ENCODE results near the gene SLC22A23.

Gene SLC22A23

GRCh38 chr6:3446184-3446583 is 10.7 kb downstream of the SLC22A23 start:
- DNase-seq (ENCODE audit: low read depth in 2 of 2): no peak

DNA sequence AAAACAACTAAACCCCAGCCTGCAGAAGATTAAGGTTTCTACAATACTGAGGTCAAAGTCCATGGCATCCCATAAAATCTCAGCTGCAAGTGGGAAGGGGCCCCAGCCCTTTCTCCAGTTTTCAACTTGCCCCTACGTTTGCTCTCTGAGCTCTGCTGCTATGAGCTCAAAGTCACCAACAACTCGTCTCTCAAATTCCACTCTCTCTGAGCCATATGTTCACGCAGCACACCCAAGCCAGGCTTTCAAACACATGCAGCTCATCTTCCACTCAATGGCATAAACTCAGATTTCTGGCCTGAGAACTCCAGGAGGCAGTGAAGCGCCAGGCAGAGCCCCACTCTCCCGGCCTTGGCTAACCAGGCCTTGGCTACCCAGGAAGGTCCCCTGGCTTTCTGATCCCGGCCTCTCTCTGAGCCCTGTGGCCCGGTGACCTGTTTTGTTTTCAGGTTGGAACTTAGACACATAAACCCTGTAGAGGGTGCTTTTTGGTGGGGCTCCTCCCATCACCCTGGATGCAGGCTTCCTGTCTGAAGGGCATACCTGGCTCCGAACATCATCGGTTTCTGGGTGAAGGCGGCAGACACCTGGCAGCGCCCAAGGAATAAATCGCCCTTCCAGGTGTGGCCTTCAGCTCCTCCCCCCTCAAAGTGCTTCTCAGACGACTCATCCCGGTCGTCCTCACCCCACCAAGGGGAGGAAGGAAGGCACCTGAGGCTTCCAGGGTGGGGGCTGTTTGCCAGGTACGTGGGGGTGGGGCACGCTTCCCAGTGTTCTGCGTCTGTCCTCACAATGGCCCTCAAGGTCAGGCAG is 12.4 kb downstream of the SLC22A23 start:
- no peak for DNase-seq (ENCODE audit: low read depth in 2 of 2)

GRCh38 chr6:3443221-3443515 is 13.7 kb downstream of the SLC22A23 start:
- no peak for DNase-seq (ENCODE audit: low read depth in 2 of 2)

GRCh38 chr6:3442431-3443220 is 14.2 kb downstream of the SLC22A23 start:
- peak in 1 of 2 experiments; percentile 32 for DNase-seq (ENCODE audit: low read depth in 2 of 2)

DNA sequence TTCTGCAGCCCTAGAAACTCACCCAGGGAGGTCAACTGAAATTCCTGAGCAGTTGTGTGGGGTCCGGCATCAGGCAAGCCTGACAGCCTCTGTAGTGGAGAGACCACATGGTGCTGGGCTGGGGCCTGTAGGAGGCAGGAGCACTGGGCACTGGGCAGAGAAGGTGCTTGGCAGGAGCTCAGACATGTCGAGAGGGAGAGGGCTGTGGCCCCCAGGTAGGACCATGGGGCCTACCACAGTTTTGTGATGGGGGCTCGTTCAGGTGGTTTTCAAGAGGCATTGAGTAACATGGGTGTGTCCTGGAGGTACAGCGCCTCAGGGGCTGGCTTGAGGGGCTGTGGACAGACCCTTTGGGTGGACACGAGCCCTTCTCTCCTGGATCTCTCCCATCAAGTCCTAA is 15.9 kb downstream of the SLC22A23 start:
- no peak for DNase-seq (ENCODE audit: low read depth in 2 of 2)

DNA sequence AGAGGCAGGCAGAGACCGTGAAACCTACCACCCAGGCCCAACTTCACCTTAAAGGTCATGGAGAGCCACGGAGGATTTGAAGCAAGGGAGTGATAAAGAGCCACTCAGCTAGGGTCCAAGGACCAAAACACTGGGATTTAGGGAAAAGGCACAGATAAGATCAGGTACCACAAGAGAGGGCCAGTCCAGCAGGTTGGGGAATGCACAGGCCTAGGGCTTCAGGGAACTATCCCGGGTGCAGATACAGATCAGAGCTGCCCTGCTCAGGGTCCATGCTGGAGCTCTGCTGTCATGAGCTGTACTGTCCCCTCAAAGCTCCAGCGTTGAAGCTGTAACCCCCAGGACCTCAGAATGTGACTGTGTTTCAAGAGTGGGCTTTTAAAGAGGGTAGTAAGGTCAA is 16.9 kb downstream of the SLC22A23 start:
- no peak for DNase-seq (ENCODE audit: low read depth in 2 of 2)

DNA sequence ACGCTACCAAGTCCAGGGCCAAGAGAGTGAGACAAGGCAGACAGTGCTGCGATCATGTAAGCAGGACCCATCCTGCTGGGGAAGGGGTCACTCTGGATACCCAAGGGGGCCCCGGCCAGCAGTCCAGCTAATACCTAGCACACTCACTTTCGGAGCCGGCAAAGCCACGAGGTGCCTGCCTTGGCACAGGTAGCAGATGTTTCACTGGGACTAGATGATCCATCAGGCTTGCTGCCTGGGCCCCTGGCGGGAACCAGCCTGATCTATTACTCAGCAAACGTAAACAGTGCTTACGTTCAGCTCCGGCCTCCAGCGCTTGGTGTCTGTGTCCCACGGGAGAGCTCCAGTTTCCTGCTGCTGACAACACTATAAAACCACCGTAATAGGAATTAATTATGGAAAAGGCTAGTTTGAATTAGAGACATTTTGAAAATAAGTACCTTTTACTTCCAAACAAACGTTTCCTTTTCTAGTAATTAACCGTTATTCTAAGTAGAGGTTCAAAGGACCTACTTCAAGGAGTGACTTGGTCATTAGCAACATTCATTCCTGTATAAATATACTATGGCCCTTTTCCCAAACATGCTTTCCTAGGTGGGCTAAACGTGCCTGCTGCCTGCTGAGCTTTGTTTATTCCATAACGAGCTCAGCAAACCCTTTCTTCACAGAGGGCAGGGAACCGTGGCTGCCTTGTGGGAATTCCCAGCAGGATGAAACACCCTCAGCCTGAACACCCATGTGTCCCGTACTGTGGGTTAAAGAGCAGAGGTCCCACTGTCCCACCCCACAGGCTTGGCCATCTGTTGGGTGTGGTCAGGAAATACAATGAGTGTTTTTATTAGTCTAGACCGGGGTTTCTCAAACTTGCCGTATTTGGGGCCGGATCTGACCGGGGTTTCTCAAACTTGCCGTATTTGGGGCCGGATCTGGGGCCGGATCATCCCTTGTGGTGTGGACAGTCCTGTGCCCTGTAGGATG is 18.4 kb downstream of the SLC22A23 start:
- DNase-seq (ENCODE audit: low read depth in 2 of 2): peak; percentile 72 to 77

GRCh38 chr6:3433005-3433404 is 23.8 kb downstream of the SLC22A23 start:
- no peak for DNase-seq (ENCODE audit: low read depth in 2 of 2)

- no peak for DNase-seq (ENCODE audit: low read depth in 2 of 2)
Observed at GRCh38 chr6:3432416-3432815, 24.4 kb downstream of the SLC22A23 start.

GRCh38 chr6:3431994-3432393 is 24.9 kb downstream of the SLC22A23 start:
- DNase-seq (ENCODE audit: low read depth in 2 of 2): no peak

DNA sequence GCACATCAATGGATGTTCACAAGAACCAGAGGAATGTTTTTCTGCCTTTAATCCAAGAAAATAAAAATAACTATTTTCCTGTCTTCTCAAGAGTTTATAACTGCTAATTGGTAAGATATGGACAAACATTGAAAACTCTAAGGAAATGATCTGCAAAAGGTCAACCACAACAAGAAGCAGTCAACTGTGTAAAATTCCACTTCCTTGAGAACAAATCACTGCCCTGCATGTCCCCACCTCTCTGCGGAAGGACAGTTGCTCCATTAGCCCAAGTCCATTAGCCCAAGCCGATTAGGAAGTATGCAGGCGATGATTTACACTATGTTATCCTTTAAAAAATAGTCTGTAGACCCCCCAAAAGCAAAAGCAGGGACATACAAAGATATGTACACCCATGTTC is 27.6 kb downstream of the SLC22A23 start:
- DNase-seq (ENCODE audit: low read depth in 2 of 2): no peak

GRCh38 chr6:3428700-3429099 is 28.1 kb downstream of the SLC22A23 start:
- DNase-seq (ENCODE audit: low read depth in 2 of 2): no peak

GRCh38 chr6:3428247-3428646 is 28.6 kb downstream of the SLC22A23 start:
- no peak for DNase-seq (ENCODE audit: low read depth in 2 of 2)

DNA sequence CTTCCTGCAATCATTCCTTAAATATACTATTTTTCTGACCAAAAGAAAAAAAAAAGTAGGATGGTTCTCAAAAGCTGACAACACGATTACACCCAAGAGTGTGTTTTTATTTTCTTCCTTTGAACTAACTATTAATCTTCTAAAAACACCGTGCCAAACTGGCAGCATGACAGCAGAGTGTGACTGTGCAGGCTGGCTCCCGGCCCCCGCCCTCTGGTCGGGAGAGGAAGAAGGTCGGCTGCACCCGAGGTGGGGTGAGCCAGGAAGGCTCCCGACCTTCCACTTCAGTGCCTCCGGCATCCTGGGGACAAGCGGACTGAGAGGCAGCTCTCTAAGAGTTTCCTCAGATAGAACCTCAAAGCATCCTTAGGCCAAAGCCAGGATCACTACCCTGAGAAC is 29.2 kb downstream of the SLC22A23 start:
- no peak for DNase-seq (ENCODE audit: low read depth in 2 of 2)

DNA sequence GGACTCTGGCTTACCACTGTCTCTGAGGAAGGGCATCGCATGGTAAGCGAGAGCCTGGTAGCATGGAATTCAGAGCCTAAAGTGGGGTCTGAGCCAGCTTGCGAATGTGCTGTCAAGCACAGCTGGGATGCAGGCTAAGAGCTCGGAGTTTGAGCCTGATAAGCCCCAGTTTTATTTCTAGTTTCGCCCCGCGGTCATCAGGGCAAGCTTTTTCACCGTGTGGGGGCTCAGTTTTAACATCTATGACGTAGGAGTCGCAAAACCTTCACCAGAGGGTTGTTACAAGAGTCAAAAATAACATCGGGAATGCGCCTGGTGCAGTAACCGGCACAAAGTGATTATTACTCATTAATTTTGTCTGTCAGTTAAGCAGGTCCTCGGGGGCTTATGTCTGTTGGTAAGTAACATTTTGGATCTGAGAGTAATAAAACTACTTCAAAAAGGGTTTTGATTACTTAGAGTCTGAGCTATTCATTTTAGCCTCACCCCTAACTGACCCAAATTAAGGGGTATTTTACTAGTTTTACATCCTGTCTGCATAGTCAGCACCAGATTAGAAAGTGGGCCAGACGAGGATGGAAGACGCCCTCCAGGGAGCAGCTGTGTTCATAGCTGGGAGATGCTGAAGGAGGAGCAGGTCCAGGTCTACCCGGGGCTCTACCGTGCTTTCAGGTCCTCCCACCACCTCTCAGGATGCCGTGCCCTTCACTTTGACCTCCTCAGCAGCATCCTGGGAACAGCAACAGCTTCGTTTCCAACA is 29.7 kb downstream of the SLC22A23 start:
- no peak for DNase-seq (ENCODE audit: low read depth in 2 of 2)

- no peak for DNase-seq (ENCODE audit: low read depth in 2 of 2)
Observed at GRCh38 chr6:3426091-3426926, 30.5 kb downstream of the SLC22A23 start.

DNA sequence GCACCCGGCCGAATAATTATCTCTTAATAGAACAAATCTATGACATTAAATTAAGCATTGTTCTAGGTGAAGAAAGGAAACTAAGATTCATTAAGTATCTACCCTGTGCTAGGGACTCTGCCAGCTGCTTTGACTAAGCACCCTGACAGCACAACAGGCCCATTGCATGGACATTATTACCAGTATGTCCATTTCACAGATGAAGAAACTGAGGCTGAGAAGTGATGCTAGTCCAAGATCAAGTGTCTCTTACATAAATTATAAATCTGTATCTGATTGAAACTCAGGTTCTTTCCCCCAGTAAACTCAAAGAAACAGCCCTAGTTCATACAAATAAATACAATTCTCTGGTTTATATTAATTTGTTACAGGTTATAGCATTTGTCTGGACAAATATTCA is 31.3 kb downstream of the SLC22A23 start:
- no peak for DNase-seq (ENCODE audit: low read depth in 2 of 2)

DNA sequence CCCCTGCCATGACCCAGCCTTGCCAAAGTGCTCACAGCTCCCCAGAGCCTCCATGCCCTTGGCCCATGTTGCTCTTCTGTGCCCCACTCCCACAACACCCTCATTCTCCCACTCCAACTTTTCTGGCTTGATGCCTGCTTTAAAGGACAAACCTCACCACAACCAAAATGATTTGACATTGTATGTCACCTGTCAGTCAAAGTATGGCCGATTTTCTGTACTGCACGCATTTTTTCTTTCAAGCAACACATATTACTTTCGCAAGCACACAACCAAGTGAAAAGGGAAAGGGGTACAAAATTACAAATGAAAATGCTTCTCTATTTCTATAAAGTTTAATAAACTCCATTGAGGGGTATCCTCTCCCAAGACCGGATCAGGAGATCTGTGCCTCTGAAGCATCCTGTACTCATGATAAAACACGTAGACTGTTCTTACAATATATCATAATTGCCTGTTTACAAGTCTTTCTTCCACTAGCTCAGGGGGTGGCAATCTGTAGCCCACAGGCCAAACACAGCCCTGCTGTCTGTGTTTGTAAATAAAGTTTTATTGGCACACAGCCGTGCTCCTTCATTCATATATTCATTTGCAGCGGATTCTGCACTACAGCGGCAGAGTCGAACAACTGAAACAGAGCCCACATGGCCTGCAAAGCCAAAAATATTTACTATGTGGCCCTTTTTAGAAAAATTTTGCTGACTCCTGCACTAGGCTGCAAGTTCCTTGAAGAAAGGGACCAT is 32.5 kb downstream of the SLC22A23 start:
- DNase-seq (ENCODE audit: low read depth in 2 of 2): no peak

GRCh38 chr6:3423439-3424184 is 33.2 kb downstream of the SLC22A23 start:
- no peak for DNase-seq (ENCODE audit: low read depth in 2 of 2)

All from fibroblast of skin of left quadriceps (primary cell).